H54 (cell line): ENCODE data around the gene ZDHHC14.
"Not testable (repeated sequence)": the region's sequence is repeated elsewhere in the genome, so short reads cannot be mapped to it uniquely, and the experiment has no call there.

Experiments used
- DNase-seq: peaks from one replicate; pipeline ENCODE4 v3.0.0; 2011; ENCODE audit warnings: low spot score, mixed read lengths; ENCODE audit not compliant: insufficient read length
- FAIRE-seq: peaks from 3 replicates; lab custom pipeline; 2011; peaks lifted over from hg19 to GRCh38; lab: Jason Lieb, UNC
- POLR2A ChIP-seq: IDR thresholded peaks from 2 replicates; pipeline ENCODE4 v1.6.1; 2011; ENCODE audit warnings: low read depth, mild to moderate bottlenecking, low read length

The ZDHHC14 gene

DNA sequence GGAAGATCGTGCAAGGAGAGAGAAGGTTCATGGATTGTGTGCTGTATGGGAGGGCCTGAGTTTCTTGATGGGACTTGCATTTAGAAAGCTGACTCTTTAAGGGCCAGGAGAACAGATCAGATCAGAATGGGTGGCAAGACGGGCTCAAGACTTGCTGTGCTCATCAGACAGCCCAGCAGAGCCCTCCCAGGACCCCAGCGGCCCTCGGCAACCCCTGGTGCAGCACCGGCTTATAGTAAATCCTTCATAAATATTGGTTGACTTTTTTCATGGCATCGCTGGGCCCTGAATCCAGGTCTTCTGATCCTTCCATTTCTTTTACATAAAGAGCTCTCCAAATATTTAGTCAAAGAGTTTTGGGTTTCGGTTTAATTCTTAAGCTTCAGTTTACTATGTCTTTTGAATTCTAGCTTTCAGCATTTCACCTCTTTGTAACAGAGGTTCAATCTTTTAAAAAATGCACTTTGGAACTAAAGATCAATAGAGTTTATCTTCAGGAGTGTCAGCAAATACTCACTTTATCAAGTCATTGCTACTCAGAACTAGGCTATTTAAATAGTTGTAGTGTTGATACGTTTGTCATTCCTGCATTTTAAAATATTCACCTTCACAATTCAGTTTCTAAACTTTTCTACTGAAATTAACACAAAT, 205.6 kb downstream of the ZDHHC14 start:
- DNase-seq (no peak), FAIRE-seq (no peak)
- TF ChIP-seq POLR2A = no peak

DNA sequence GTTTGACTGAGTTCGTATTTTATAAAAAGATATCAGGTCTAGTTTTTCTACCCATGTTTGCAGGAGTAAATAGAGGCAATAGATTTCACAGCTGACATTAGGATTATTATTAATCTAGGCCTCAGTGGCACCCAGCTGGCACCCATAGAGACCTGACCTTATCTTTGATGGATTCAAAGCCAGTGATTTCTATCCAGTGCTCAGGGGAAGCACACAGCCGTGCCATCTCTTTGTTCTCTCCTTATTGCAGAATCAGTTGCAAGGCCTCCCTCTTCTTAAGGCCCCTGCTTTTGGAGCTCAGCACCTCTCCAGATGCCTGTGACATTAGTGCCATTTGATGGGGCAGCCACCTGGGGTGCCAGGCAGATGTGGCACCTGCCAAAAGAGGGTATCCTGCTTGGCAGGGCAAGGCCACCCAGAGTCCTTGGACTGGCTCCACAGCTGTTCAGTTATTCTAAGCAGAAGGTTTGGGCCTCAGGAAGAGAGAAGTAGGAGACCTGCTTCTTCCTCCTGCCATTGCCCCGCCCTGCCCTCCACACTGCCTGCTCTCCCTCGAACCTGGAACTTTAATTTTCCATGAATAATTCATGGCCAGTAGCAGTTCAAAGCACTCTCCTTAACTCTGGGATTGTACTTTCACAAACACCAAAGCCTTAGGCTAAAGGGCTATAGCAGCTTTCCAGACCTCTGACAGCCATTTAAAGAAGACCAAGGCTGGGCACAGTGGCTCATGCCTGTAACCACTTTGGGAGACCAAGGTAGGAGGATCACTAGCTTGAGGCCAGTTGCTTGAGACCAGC, 206.3 kb downstream of the ZDHHC14 start:
- DNase-seq (no peak), FAIRE-seq (no peak)
- no peak for TF ChIP-seq POLR2A

DNA sequence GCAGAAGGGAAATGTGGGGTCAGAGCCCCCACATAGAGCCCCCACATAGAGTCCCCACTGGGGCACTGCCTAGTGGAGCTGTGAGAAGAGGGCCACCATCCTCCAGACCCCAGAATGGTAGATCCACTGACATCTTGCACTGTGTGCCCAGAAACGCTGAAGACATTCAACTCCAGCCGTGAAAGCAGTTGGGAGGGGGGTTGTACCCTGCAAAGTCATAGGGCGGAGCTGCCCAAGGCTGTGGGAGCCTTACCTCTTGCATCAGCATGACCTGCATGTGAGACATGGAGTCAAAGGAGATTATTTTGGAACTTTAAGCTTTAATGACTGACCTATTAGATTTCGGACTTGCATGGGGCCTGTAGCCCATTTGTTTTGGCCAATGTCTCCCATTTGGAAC, 209.7 kb downstream of the ZDHHC14 start:
- not testable (repeated sequence) for FAIRE-seq, DNase-seq

DNA sequence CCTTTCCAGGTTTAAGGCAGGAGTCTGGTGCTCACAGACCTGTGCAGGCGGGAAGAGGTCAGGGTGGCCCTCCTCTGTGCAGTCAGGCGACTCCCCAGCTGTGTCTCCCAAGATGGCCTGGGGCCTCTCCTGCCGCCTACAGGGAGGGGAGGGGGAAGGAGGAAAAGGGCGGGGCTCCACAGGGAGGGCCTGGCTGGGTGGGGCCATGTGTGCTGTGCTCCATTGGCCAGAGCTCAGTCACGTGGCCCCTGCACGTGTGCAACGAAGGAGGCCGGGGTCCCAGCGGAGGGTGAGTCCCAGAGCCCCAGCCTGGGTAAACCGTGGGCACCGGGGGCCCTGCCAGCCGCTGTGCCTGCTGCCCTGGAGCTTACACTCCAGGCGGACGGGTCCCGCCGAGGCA, 211.6 kb downstream of the ZDHHC14 start:
- no peak for FAIRE-seq
- no peak for TF ChIP-seq POLR2A
- DNase-seq = no peak

DNA sequence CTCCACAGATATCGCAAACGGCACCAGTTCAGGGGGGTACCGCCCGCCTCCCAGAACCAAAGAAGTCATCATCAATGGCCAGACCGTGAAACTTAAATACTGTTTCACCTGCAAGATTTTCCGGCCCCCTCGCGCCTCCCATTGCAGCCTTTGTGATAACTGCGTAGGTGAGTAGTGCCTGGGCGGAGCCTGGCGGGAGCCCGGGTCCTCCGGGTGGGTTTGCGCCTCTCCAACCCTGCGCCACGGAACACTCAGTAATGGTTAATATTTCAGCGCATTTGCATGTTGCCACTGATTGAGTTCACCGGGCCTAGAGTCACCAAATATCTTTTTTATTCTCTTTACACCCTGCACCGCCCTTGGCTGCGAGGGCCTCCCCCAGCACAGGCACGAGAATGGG, 212.0 kb downstream of the ZDHHC14 start:
- DNase-seq (no peak), FAIRE-seq (no peak)
- TF ChIP-seq POLR2A = no peak

GRCh38 chr6:157593596-157593995, 212.6 kb downstream of the ZDHHC14 start:
- FAIRE-seq (no peak), DNase-seq (no peak)
- TF ChIP-seq POLR2A = no peak

GRCh38 chr6:157594292-157594691, 213.3 kb downstream of the ZDHHC14 start:
- FAIRE-seq (no peak), DNase-seq (no peak)
- TF ChIP-seq POLR2A = no peak

GRCh38 chr6:157595768-157596167, 214.8 kb downstream of the ZDHHC14 start:
- FAIRE-seq (no peak), DNase-seq (no peak)
- no peak for TF ChIP-seq POLR2A

DNA sequence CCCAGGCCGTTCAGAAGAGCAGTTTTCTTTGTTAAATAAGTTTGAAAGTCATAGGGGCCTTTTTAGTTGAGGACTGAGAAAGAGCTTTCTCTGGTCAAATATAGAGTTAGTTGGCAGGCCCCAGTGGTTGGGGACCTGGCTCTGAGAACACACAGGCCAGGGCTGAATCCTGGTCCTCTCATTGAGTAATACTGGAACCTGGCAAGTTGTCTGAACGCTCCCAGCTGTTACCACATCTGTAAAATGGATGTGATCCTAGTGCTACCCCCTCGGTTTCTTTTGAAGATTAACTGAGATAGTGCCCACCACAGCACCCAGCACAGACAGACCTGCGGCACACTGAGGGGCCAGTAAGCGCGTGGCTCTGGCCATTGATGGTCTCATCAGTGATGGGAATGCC, 215.5 kb downstream of the ZDHHC14 start:
- DNase-seq (no peak), FAIRE-seq (no peak)
- no peak for TF ChIP-seq POLR2A

DNA sequence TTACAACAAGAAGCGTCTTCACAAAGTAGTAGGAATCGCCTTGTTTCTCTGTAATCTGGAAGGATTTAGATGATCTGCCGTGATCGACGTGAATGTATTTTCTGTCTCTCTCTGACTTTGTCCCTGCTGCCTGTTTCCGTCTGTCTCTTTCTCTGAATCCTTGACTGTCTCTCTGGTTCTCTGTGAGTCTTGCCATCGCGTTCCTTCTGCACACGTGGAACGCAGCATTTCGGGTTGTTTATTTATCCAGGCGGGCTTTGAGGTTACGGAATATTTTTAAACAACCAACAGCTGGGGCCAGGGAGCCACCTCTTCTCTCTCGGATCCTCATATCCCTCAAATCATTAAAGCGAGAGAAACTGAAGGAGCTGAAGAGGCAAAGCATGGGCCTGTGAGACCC, 215.9 kb downstream of the ZDHHC14 start:
- FAIRE-seq (no peak), DNase-seq (no peak)
- TF ChIP-seq POLR2A = no peak

DNA sequence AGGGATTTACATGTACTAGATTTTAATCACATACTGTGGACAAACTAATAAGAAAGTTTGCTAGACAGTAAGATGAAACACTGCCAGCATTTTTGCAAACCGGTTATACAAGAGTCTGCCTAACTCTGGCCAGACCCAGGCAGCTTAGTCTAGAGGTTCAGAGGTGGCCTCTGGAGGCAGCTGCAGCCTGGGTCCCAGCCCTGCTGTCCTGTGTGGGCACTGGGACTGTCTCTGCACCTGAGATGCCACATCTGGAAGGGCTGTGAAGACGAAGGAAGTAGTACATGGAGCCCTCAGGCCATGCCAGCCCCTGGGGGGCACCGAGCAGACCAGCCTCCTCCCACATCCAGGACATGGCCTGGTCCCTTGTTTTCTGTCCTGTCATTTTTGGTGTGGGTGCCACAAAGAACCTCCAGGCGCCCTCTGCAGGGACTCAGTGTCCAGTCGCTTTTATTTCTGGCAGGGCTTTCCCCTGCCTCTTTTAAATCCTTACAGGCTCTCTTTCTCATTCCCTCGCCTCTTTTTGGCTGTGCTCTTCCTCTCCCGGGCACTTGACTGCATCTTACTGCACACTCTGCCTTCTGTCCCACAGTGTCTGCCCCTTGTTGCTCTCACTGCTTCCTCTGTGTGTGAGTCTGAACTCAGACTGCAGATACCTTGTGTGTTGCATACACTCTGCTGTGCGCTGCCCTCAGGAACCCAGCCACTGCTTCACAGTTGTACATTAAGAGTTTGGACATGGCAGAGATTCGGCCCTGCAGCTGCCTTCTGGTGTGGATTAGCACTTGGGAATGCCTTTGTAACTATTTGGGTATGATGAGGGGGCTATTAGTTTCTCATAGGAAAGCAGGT, 216.7 kb downstream of the ZDHHC14 start:
- no peak for FAIRE-seq

DNA sequence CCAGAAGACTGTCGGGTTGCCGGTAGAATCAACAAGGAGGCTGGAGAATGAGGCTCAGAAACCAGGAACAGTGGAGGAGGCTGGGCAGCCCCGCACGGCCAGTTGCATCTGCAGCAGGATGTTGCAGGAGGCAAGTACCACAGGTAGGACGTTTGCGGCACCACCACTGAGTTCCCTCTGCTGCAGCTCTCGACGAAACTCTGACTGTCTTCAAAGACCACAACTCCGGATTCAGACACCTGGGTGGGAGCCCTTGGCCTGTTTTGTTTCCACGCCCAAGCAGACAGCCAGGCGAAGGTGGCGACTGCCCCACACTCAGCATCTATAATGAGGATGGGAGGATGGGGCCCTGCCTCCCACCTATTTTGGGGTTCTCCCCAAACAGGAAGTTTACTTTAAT, 218.2 kb downstream of the ZDHHC14 start:
- TF ChIP-seq POLR2A = no peak
- DNase-seq (no peak), FAIRE-seq (no peak)

More for the DNA sequence above, 216.7 kb downstream of the ZDHHC14 start:
- TF ChIP-seq POLR2A = no peak
- no peak for DNase-seq

DNA sequence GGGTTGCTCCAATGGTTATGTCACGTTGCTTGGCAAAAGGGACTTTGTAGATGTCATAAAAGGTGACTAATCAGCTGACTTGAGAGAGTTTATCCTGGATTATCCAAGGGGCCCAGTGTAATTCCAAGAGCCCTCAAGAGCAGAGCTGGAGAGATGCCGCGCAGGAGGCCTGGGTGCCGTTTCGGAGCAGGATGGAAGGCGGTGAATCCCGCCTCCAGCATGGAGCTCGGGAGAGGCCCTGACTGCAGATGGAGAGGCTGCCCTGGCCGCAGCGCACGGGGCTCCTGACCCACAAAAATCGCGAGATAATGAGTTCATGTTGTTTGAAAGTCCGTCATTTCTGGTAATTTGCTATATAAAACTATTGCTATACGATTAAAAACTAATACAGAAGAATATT, 219.8 kb downstream of the ZDHHC14 start:
- DNase-seq (no peak), FAIRE-seq (no peak)
- TF ChIP-seq POLR2A = no peak

- no peak for FAIRE-seq
- TF ChIP-seq POLR2A = no peak
- no peak for DNase-seq
Measured at GRCh38 chr6:157602521-157603295, 221.7 kb downstream of the ZDHHC14 start.
